Brain microvascular endothelial cell (primary cell): Measurements from ENCODE around the gene AVPR2.

Source experiments
- DNase-seq: peaks from one replicate; pipeline ENCODE4 v3.0.0-alpha.2; 2020
- H3K27ac ChIP-seq: fragments of 250-450 bp; sonication (Bioruptor Pico); 2 replicates; pipeline ENCODE4 v1.5.1; 2020; ENCODE audit warnings: mild to moderate bottlenecking, moderate library complexity
- H3K27me3 ChIP-seq: fragments of 250-450 bp; sonication (Bioruptor Pico); replicated peaks from 2 replicates; pipeline ENCODE4 v1.5.1; 2020; ENCODE audit warnings: mild to moderate bottlenecking
- H3K36me3 ChIP-seq: fragments of 250-450 bp; sonication (Bioruptor Pico); replicated peaks from 2 replicates; pipeline ENCODE4 v1.5.1; 2020; ENCODE audit warnings: mild to moderate bottlenecking
- H3K4me3 ChIP-seq: 2 replicates; pipeline ENCODE4 v1.5.1; 2011; ENCODE audit warnings: low read depth, mild to moderate bottlenecking, control low read depth, low read length, moderate library complexity
- in situ Hi-C: cut with HindIII; loops from 2 replicates; pipeline ENCODE4 v1.10.0; 2017; ENCODE audit warnings: low sequenced_read_pairs, low pct_ligation_motif_present
- TF ChIP-seq, protein P1 (sequence below): IDR thresholded peaks from 2 replicates; pipeline ENCODE4 v1.5.1; 2011; ENCODE audit warnings: low read depth, mild to moderate bottlenecking, moderate library complexity, low read length, control low read depth, inconsistent platforms; ENCODE audit errors: missing control alignments

AVPR2 gene

DNA sequence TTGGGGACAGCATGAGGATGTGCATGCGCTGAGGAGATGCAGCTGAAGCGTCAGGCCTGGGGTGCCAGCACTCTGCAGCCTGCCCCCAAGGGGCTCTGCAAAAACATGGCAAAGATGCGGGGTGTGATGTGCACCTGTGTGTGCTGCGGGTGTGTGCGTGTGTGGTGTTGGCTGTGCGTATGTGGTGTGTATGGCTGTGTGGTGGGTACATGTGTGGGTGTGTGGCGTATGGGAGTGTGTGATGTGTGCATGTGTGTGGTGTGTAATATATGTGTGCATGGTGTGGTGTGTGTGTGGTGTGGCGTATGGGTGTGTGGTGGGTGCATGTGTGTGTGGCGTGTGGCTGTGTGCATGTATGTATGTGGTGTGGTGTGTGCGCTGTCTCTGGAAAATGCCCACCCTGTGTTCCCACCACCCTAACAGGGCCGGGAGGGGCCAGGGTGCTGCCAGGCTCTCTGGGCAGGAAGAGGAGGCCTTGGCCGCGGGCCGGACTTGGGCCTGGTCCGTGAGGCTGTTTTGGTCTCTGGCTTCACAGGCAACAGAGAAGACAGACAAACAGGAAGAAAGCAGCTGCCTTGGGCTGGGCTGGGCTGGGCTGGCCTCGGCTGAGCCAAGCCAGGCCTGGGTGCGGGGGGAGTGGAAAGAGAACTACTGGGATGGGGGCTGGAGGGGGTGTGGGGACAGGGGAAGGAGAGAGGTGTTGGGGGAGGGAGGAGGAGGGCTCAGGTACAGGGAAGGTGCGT lies 1.1 kb upstream of the AVPR2 start:
- Histone ChIP-seq H3K27ac (no peak overlapping the region), H3K4me3 (no peak overlapping the region), H3K36me3 (no peaks in the 10 kb centered on the region), H3K27me3 (no peaks in the 10 kb centered on the region)
- DNase-seq = no peak
- TF ChIP-seq, protein P1, sequence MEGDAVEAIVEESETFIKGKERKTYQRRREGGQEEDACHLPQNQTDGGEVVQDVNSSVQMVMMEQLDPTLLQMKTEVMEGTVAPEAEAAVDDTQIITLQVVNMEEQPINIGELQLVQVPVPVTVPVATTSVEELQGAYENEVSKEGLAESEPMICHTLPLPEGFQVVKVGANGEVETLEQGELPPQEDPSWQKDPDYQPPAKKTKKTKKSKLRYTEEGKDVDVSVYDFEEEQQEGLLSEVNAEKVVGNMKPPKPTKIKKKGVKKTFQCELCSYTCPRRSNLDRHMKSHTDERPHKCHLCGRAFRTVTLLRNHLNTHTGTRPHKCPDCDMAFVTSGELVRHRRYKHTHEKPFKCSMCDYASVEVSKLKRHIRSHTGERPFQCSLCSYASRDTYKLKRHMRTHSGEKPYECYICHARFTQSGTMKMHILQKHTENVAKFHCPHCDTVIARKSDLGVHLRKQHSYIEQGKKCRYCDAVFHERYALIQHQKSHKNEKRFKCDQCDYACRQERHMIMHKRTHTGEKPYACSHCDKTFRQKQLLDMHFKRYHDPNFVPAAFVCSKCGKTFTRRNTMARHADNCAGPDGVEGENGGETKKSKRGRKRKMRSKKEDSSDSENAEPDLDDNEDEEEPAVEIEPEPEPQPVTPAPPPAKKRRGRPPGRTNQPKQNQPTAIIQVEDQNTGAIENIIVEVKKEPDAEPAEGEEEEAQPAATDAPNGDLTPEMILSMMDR = no peak
- in situ Hi-C loops = no loop called here

GRCh38 chrX:153905481-153906095 lies 1.1 kb downstream of the AVPR2 start:
- Histone ChIP-seq H3K4me3 (no peak overlapping the region), H3K36me3 (no peaks in the 10 kb centered on the region), H3K27ac (no peak overlapping the region), H3K27me3 (no peaks in the 10 kb centered on the region)
- in situ Hi-C loops = no loop called here
- TF ChIP-seq, protein P1 = no peak
- DNase-seq = no peak

- H3K36me3 ChIP-seq = no peaks in the 10 kb centered on the region
- in situ Hi-C loops = no loop called here
- no peak overlapping the region for H3K27ac ChIP-seq
- no peak overlapping the region for H3K4me3 ChIP-seq
- H3K27me3 ChIP-seq = no peaks in the 10 kb centered on the region
- DNase-seq = no peak
- TF ChIP-seq, protein P1 = no peak
Observed at GRCh38 chrX:153906126-153906917, 1.8 kb downstream of the AVPR2 start.

GRCh38 chrX:153907456-153907855 lies 3.0 kb downstream of the AVPR2 start:
- in situ Hi-C loops = no loop called here
- Histone ChIP-seq H3K27ac (no peak overlapping the region), H3K36me3 (no peaks in the 10 kb centered on the region), H3K4me3 (no peak overlapping the region), H3K27me3 (no peaks in the 10 kb centered on the region)
- DNase-seq = no peak
- TF ChIP-seq, protein P1 = no peak

GRCh38 chrX:153908219-153908860 lies 3.9 kb downstream of the AVPR2 start:
- Histone ChIP-seq H3K27ac (no peak overlapping the region), H3K4me3 (no peak overlapping the region), H3K27me3 (no peaks in the 10 kb centered on the region), H3K36me3 (no peaks in the 10 kb centered on the region)
- DNase-seq = no peak
- in situ Hi-C loops = no loop called here
- TF ChIP-seq, protein P1 = no peak
